Ectodermal cell (in vitro differentiated cells): ENCODE results near the gene HEY2.

Experiments used
- H3K27ac ChIP-seq: 2 replicates; pipeline ENCODE4 v1.7.0; 2013; ENCODE audit warnings: mild to moderate bottlenecking, low read depth, low read length; ENCODE audit not compliant: insufficient read depth, poor library complexity, severe bottlenecking
- H3K27me3 ChIP-seq: 2 replicates; pipeline ENCODE4 v1.7.0; 2013; ENCODE audit warnings: mild to moderate bottlenecking, low read length; ENCODE audit not compliant: insufficient read depth, control insufficient read depth, poor library complexity, severe bottlenecking
- H3K36me3 ChIP-seq: one replicate; pipeline ENCODE4 v1.7.0; 2013; ENCODE audit warnings: low read length; ENCODE audit not compliant: control insufficient read depth, insufficient read depth
- H3K4me1 ChIP-seq: one replicate; pipeline ENCODE4 v1.7.0; 2013; ENCODE audit warnings: low read length; ENCODE audit not compliant: control insufficient read depth, insufficient read depth
- H3K4me3 ChIP-seq: 2 replicates; pipeline ENCODE4 v1.7.0; 2013; ENCODE audit warnings: low read depth, low read length, control low read depth; ENCODE audit not compliant: insufficient read depth
- H3K9me3 ChIP-seq: 2 replicates; pipeline ENCODE4 v1.7.0; 2013; ENCODE audit warnings: mild to moderate bottlenecking, low read length, moderate library complexity; ENCODE audit not compliant: control insufficient read depth
- WGBS, 2 experiments: methylation state at CpG; one replicate each; pipeline ENCODE4 v1.1.7; 2013; ENCODE audit warnings: missing lambda C conversion rate in 2 of 2; 5-methylcytosine and 5-hydroxymethylcytosine counted together

Gene HEY2

DNA sequence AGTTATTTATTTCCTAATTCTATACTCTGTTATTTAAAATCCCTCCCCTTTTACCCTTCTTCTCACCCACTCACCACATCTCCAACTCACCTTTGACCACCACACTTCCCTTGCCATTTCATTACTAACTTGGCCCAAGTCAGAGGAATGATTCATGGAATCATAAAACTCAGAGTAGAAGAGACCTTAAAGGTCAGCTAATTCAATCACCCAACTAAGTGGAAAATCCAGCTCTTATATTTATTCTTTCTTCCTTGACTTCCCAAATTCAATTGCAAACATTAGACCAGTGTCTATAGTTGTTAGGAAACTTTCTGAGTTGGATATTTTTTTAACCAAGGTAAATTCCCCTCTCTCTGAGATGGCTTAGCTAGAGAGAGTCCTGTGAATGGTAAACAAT is 26.5 kb upstream of the HEY2 start:
- H3K27me3 ChIP-seq: no peaks in the 10 kb centered on the region
- no peaks in the 10 kb centered on the region for H3K9me3 ChIP-seq
- H3K27ac ChIP-seq: no peak overlapping the region
- H3K4me1 ChIP-seq: no peaks in the 10 kb centered on the region
- H3K36me3 ChIP-seq: no peaks in the 10 kb centered on the region
- no peak overlapping the region for H3K4me3 ChIP-seq

DNA sequence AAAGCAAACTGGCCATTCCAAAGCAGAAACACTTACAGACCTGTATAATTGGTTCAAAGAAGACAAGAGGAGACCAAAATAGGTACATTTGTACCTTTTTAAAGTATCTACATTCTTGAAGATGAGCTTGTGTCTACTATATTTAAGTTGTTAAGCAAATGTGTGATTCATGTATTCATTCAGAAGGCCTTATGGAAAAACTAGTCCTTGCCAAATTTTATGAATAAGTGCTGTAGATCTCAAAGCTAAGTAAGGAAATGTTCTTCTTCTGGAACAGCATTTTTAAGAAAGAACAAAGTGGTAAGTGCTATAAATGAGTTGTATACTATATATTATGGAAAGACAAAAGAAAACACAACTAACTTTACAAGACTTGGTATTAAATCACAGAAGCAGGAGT is 22.2 kb upstream of the HEY2 start:
- Histone ChIP-seq H3K9me3 (no peaks in the 10 kb centered on the region), H3K4me1 (no peaks in the 10 kb centered on the region), H3K4me3 (no peak overlapping the region), H3K27ac (no peak overlapping the region), H3K27me3 (no peaks in the 10 kb centered on the region), H3K36me3 (no peaks in the 10 kb centered on the region)

DNA sequence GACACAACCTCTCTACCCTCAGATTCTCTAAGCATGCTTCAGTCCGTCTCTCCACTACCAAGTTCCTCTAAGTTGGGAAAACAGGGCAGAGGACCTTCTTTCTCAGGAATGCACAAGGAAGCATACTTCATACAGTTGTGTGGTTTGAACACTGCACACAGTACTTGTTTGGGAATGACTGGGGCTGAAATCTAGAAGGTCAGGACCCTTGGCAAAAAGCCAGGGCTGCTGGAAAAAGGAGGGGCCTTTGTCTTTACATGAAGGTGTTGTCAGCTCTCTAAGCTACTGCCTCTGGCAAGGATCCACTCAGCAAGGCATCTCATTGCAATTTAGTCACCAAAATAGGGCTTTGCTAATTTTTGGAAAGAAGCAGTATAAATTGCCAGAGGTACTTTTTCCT is 20.7 kb upstream of the HEY2 start:
- Histone ChIP-seq H3K4me3 (no peak overlapping the region), H3K27ac (no peak overlapping the region), H3K9me3 (no peaks in the 10 kb centered on the region), H3K4me1 (peaks cover 3% of the 10 kb centered on the region), H3K36me3 (no peaks in the 10 kb centered on the region), H3K27me3 (no peaks in the 10 kb centered on the region)
- 92 to 96% methylated on average over 1 of the region's 1 CpG for WGBS, 2 experiments

- H3K4me1 ChIP-seq: peaks cover 3% of the 10 kb centered on the region
- H3K27me3 ChIP-seq: no peaks in the 10 kb centered on the region
- H3K9me3 ChIP-seq: no peaks in the 10 kb centered on the region
- no peak overlapping the region for H3K27ac ChIP-seq
- WGBS, 2 experiments: 100% methylated on average over 2 of the region's 2 CpGs
- H3K36me3 ChIP-seq: no peaks in the 10 kb centered on the region
- no peak overlapping the region for H3K4me3 ChIP-seq
Observed at GRCh38 chr6:125729983-125730382, 19.4 kb upstream of the HEY2 start.

DNA sequence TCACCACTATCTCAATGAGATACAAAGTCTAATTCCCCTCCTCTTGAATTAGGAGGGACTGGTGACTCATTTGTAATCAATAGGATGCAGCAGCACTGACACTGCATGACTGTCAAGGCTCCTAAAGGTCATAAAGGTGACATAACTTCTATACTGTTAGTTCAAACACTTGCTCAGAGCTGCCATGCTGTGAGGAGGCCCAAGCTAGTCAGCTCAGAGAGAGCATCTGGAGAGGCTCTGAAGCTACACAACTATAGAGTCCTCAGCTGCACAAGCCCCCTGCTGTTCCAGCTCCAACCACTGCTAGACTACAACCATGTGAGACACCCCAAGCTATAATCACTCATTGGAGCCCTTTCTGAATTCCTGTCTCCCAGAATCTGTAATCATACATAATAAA is 17.0 kb upstream of the HEY2 start:
- H3K4me3 ChIP-seq: no peak overlapping the region
- no peaks in the 10 kb centered on the region for H3K27me3 ChIP-seq
- no peaks in the 10 kb centered on the region for H3K9me3 ChIP-seq

DNA sequence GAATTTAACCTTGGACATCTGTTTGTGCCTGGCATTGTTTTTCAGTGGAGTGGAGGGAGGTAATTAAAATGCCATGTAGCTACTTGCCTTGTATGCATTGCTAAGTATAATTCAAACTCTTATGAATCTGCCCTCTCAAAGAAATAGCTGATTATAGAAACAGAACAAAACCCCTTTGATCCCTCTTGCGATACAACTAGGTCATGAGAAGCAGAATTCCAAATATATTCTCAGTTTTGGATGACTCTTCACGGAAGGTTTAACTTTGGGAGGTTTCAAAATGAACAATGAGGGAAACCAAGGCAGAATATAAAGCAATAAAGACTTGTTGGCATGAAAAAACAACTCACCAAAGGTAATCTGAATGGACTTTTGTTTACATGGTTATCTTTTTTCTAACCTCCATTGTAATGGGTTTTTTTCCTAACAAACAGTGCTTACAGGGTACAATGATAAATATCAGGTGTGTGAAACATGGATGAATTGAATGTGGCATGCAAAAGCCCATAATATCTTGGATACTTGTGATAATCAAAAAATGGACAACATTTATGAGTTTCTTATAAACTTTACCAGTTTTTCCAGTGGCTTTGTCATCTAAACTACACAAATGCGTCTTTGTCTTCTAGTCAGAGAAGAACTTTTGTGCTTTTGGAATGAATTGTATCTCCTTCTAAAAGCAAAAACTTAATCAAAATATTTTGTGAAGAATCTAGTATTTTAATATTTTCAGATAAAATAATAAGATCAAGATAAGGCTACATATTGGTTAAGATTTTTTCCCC is 15.7 kb upstream of the HEY2 start:
- H3K9me3 ChIP-seq: no peaks in the 10 kb centered on the region
- H3K4me3 ChIP-seq: no peak overlapping the region
- WGBS, 2 experiments: 91 to 96% methylated on average over 2 of the region's 3 CpGs
- H3K36me3 ChIP-seq: no peaks in the 10 kb centered on the region
- peaks cover 3% of the 10 kb centered on the region for H3K4me1 ChIP-seq
- no peaks in the 10 kb centered on the region for H3K27me3 ChIP-seq
- no peak overlapping the region for H3K27ac ChIP-seq

More for the DNA sequence above, 17.0 kb upstream of the HEY2 start:
- Histone ChIP-seq H3K36me3 (no peaks in the 10 kb centered on the region), H3K27ac (no peak overlapping the region), H3K4me1 (peaks cover 3% of the 10 kb centered on the region)

DNA sequence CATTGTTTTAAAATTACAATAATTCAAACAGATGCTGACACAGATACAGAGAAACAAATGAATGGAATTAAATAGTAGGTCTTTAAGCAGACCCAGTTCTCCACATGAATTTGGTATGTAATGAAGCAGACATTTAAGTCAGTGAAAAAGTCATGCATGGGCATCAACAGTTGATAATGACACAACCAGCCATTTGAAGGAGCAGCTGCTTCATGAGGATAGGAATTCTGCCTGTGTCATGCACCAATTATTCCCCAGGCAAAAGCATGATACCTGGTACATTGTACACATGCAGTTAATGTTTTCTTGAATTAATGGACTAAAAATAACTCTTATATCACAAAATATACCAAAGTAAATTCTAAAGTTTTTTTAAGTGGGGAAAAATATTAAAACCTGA is 11.2 kb upstream of the HEY2 start:
- H3K27ac ChIP-seq: no peak overlapping the region

GRCh38 chr6:125739364-125739763 is 10.1 kb upstream of the HEY2 start:
- Histone ChIP-seq H3K4me1 (no peaks in the 10 kb centered on the region), H3K36me3 (no peaks in the 10 kb centered on the region), H3K4me3 (no peak overlapping the region), H3K9me3 (no peaks in the 10 kb centered on the region), H3K27ac (no peak overlapping the region), H3K27me3 (peaks cover 19% of the 10 kb centered on the region)
- no CpG with 5 or more reads among the region's 1 CpG for WGBS, 2 experiments

More for the DNA sequence above, 11.2 kb upstream of the HEY2 start:
- H3K4me3 ChIP-seq: no peak overlapping the region
- peaks cover 3% of the 10 kb centered on the region for H3K4me1 ChIP-seq
- H3K27me3 ChIP-seq: peaks cover 10% of the 10 kb centered on the region
- H3K36me3 ChIP-seq: no peaks in the 10 kb centered on the region
- H3K9me3 ChIP-seq: no peaks in the 10 kb centered on the region

- no peak overlapping the region for H3K4me3 ChIP-seq
- peaks cover 12% of the 10 kb centered on the region for H3K4me1 ChIP-seq
- WGBS, 2 experiments: 90% methylated on average over 2 of the region's 2 CpGs; no CpG with 5 or more reads in 1 of the 2 experiments
- no peaks in the 10 kb centered on the region for H3K36me3 ChIP-seq
- H3K27ac ChIP-seq: no peak overlapping the region
- H3K27me3 ChIP-seq: peaks cover 39% of the 10 kb centered on the region
- H3K9me3 ChIP-seq: no peaks in the 10 kb centered on the region
Observed at GRCh38 chr6:125741336-125741735, 8.1 kb upstream of the HEY2 start.

DNA sequence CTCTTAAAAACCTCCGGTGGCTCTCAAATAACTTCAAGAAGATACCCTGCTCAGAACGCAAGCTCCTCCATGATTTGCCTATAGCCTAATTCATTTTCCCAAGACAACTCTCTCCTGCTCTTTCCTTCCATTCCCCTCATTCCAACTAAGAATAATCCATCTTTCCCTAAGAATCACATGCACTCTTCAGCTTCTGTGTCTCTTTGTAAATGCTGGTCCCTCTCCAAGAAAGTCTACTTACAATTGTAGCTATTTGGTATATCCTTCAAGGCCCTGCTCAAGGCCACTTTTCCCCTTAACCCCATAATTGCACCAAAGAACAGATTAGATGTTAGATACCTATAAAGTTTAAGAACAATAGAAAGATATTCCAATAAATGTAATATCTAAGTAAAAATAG is 7.4 kb upstream of the HEY2 start:
- Histone ChIP-seq H3K4me1 (peaks cover 19% of the 10 kb centered on the region), H3K9me3 (no peaks in the 10 kb centered on the region), H3K4me3 (no peak overlapping the region), H3K36me3 (no peaks in the 10 kb centered on the region), H3K27me3 (peaks cover 46% of the 10 kb centered on the region), H3K27ac (no peak overlapping the region)
- WGBS, 2 experiments: 91 to 94% methylated on average over 2 of the region's 2 CpGs
